GM12891 (cell line): ENCODE measurements around the gene BRPF1.

ENCODE experiments used
- PAX5 ChIP-seq: IDR thresholded peaks from 2 replicates; pipeline ENCODE4 v1.6.1; 2011; ENCODE audit warnings: low read length, moderate library complexity, mild to moderate bottlenecking; ENCODE audit not compliant: insufficient read depth, severe bottlenecking
- POLR2A ChIP-seq: IDR thresholded peaks from 2 replicates; pipeline ENCODE4 v1.6.1; 2011; ENCODE audit warnings: low read depth, low read length, control low read depth
- POLR2AphosphoS5 ChIP-seq: IDR thresholded peaks from 2 replicates; pipeline ENCODE4 v1.6.1; 2011; ENCODE audit warnings: low read depth, low read length, control low read depth
- POU2F2 ChIP-seq: IDR thresholded peaks from 2 replicates; pipeline ENCODE4 v1.6.1; 2011; ENCODE audit warnings: low read depth, mild to moderate bottlenecking, control low read depth, low read length, moderate library complexity
- SPI1 ChIP-seq: IDR thresholded peaks from 2 replicates; pipeline ENCODE4 v1.6.1; 2011; ENCODE audit warnings: low read depth, low read length, control low read depth

DNA sequence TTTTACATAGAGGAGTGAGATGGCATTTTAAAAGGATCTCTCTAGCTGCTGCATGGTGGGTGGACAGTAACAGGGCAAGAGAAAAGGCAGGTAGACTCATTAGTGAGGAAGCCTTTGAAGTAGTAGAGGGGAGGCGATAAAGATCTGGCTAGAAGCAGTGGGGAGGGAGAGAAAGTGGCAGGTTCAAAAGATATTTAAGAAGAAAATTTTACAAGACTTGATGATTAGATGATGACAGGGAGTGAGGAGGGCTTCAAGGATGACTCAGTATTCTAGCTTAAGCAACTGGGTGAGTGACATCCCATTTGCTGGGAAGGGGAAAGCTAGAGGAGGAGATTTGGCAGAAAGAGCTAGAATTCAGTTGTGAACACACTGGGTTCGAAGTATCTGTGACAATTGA, 3.8 kb upstream of the BRPF1 start:
- TF ChIP-seq POU2F2 (no peak), POLR2AphosphoS5 (no peak), POLR2A (no peak), PAX5 (no peak), SPI1 (no peak)
